H1 (cell line): ENCODE data around the gene COL16A1. TPM values are rescaled to one million over a fixed set of nuclear protein-coding genes. Genes with fewer than 3 reads are reported as not detected.

Source experiments
- CREB1 ChIP-seq: IDR thresholded peaks from 2 replicates; pipeline ENCODE4 v1.6.1; 2012; ENCODE audit warnings: inconsistent platforms
- PHF8 ChIP-seq: fragments of 200-600 bp; sonication (generic); conservative IDR thresholded peaks from 2 replicates; pipeline ENCODE4 v1.7.1; 2012; ENCODE audit warnings: low read depth, mild to moderate bottlenecking, inconsistent platforms, low read length, moderate library complexity
- SP4 ChIP-seq: IDR thresholded peaks from 2 replicates; pipeline ENCODE4 v1.6.1; 2012; ENCODE audit warnings: low read length, inconsistent platforms
- polyA plus RNA-seq, 7 experiments: library from polyadenylated mRNA; depleted of rRNA in 3 of 7; stranded (reverse) in 5 of 7; unstranded in 2 of 7; fragments of >200 nt in 5 of 7; fragments of 200-250 nt in 2 of 7; gene quantifications; 1 replicate in 5 of 7; 2 replicates in 1 of 7; 4 replicates in 1 of 7; pipeline versions ENCODE4 v1.2.1 to v1.2.3, GENCODE V29; 2011 to 2013; ENCODE audit warnings: missing spikeins in 2 of 7, mixed read lengths in 2 of 7
- total RNA-seq: library from RNA; stranded (reverse); fragmentation: NEBNext Ultra II Directional; extraction: Animal tissue kit (Norgen Biotek cat#: 25700); gene quantifications from 2 replicates; pipeline ENCODE4 v1.2.1, GENCODE V29; 2021
- TF ChIP-seq, protein P1 (sequence below): fragments of 300-600 bp; sonication (generic); IDR thresholded peaks from 2 replicates; pipeline ENCODE4 v1.7.1; 2012; ENCODE audit warnings: low read length, moderate library complexity, mild to moderate bottlenecking, inconsistent platforms; ENCODE audit not compliant: insufficient replicate concordance

The COL16A1 gene
- total and polyA plus RNA-seq, 2 of the 8 experiments (the other 6 are each of a cell fraction or from before 2014, with no cell fraction given) = 2.0 to 10.5 TPM

DNA sequence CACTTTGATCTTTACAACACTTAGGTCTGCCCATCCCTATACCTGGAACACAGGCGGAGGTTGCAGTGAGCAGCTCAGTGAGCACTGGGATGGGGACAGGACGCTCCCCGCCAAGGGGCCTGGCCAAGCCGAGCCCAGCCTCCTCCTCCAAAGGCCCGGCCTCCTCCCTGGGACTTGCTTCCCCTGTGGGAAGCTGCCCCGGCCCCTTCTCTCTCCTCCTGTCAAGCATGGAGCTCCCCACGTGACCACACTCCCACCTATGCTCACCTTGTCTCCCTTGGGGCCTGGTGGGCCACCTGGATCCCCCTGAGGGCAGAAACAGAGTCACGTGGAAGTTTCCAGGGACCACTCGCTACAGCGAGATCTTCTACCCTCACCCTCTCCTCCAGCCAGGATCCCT lies 12.9 kb downstream of the COL16A1 start (continued):
- TF ChIP-seq, protein P1, sequence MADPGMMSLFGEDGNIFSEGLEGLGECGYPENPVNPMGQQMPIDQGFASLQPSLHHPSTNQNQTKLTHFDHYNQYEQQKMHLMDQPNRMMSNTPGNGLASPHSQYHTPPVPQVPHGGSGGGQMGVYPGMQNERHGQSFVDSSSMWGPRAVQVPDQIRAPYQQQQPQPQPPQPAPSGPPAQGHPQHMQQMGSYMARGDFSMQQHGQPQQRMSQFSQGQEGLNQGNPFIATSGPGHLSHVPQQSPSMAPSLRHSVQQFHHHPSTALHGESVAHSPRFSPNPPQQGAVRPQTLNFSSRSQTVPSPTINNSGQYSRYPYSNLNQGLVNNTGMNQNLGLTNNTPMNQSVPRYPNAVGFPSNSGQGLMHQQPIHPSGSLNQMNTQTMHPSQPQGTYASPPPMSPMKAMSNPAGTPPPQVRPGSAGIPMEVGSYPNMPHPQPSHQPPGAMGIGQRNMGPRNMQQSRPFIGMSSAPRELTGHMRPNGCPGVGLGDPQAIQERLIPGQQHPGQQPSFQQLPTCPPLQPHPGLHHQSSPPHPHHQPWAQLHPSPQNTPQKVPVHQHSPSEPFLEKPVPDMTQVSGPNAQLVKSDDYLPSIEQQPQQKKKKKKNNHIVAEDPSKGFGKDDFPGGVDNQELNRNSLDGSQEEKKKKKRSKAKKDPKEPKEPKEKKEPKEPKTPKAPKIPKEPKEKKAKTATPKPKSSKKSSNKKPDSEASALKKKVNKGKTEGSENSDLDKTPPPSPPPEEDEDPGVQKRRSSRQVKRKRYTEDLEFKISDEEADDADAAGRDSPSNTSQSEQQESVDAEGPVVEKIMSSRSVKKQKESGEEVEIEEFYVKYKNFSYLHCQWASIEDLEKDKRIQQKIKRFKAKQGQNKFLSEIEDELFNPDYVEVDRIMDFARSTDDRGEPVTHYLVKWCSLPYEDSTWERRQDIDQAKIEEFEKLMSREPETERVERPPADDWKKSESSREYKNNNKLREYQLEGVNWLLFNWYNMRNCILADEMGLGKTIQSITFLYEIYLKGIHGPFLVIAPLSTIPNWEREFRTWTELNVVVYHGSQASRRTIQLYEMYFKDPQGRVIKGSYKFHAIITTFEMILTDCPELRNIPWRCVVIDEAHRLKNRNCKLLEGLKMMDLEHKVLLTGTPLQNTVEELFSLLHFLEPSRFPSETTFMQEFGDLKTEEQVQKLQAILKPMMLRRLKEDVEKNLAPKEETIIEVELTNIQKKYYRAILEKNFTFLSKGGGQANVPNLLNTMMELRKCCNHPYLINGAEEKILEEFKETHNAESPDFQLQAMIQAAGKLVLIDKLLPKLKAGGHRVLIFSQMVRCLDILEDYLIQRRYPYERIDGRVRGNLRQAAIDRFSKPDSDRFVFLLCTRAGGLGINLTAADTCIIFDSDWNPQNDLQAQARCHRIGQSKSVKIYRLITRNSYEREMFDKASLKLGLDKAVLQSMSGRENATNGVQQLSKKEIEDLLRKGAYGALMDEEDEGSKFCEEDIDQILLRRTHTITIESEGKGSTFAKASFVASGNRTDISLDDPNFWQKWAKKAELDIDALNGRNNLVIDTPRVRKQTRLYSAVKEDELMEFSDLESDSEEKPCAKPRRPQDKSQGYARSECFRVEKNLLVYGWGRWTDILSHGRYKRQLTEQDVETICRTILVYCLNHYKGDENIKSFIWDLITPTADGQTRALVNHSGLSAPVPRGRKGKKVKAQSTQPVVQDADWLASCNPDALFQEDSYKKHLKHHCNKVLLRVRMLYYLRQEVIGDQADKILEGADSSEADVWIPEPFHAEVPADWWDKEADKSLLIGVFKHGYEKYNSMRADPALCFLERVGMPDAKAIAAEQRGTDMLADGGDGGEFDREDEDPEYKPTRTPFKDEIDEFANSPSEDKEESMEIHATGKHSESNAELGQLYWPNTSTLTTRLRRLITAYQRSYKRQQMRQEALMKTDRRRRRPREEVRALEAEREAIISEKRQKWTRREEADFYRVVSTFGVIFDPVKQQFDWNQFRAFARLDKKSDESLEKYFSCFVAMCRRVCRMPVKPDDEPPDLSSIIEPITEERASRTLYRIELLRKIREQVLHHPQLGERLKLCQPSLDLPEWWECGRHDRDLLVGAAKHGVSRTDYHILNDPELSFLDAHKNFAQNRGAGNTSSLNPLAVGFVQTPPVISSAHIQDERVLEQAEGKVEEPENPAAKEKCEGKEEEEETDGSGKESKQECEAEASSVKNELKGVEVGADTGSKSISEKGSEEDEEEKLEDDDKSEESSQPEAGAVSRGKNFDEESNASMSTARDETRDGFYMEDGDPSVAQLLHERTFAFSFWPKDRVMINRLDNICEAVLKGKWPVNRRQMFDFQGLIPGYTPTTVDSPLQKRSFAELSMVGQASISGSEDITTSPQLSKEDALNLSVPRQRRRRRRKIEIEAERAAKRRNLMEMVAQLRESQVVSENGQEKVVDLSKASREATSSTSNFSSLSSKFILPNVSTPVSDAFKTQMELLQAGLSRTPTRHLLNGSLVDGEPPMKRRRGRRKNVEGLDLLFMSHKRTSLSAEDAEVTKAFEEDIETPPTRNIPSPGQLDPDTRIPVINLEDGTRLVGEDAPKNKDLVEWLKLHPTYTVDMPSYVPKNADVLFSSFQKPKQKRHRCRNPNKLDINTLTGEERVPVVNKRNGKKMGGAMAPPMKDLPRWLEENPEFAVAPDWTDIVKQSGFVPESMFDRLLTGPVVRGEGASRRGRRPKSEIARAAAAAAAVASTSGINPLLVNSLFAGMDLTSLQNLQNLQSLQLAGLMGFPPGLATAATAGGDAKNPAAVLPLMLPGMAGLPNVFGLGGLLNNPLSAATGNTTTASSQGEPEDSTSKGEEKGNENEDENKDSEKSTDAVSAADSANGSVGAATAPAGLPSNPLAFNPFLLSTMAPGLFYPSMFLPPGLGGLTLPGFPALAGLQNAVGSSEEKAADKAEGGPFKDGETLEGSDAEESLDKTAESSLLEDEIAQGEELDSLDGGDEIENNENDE = no peak
- no peak for TF ChIP-seq CREB1
- no peak for TF ChIP-seq PHF8
- no peak for TF ChIP-seq SP4
